SU-DHL-6 (cell line): ENCODE results near the gene CD99L2.

Experiments
- CTCF ChIP-seq: fragments of 200-600 bp; sonication (generic); IDR thresholded peaks from one replicate; pipeline ENCODE4 v1.5.1; 2017; ENCODE audit warnings: antibody characterized with exemption, mild to moderate bottlenecking, low read length, moderate library complexity; ENCODE audit not compliant: insufficient read depth, poor library complexity, severe bottlenecking
- EZH2phosphoT487 ChIP-seq: fragments of 200-600 bp; sonication (generic), shearing (Covaris generic); conservative IDR thresholded peaks from 2 replicates; pipeline ENCODE4 v1.6.1; 2018; ENCODE audit warnings: mild to moderate bottlenecking, antibody characterized with exemption, low read length, moderate library complexity, mixed read lengths

- no peak for TF ChIP-seq CTCF
- no peak for TF ChIP-seq EZH2phosphoT487
Measured at GRCh38 chrX:150805736-150806135, 92.7 kb downstream of the CD99L2 start.
